ENCODE data around the gene SERPINA3.
A peak's percentile ranks its signal among the peaks of the same experiment; 100 is the strongest.
"Not testable (repeated sequence)": the region's sequence is repeated elsewhere in the genome, so short reads cannot be mapped to it uniquely, and the experiment has no call there.

SERPINA3 gene

GRCh38 chr14:94633121-94633520 is 20.9 kb downstream of the SERPINA3 start:
- no peak for DNase-seq

- DNase-seq = no peak
These were observed 23.0 kb downstream of the SERPINA3 start for GRCh38 chr14:94635154-94635553.

GRCh38 chr14:94636744-94637412 is 24.7 kb downstream of the SERPINA3 start:
- DNase-seq = no peak

- not testable (repeated sequence) for DNase-seq
These were observed 25.6 kb downstream of the SERPINA3 start for GRCh38 chr14:94637814-94638213.

- peak; percentile 22 for DNase-seq
These were observed 26.1 kb downstream of the SERPINA3 start for GRCh38 chr14:94638339-94638738.

- DNase-seq = no peak
These were observed 27.0 kb downstream of the SERPINA3 start for GRCh38 chr14:94638961-94639817.

GRCh38 chr14:94640721-94641631 is 28.8 kb downstream of the SERPINA3 start:
- DNase-seq = no peak

GRCh38 chr14:94641632-94641955 is 29.4 kb downstream of the SERPINA3 start:
- DNase-seq = no peak

- no peak for DNase-seq
These were observed 31.3 kb downstream of the SERPINA3 start for GRCh38 chr14:94643316-94644101.

GRCh38 chr14:94644102-94644535 is 31.9 kb downstream of the SERPINA3 start:
- DNase-seq = no peak

- no peak for DNase-seq
These were observed 33.9 kb downstream of the SERPINA3 start for GRCh38 chr14:94646066-94646465.

- DNase-seq = no peak
These were observed 34.3 kb downstream of the SERPINA3 start for GRCh38 chr14:94646481-94646880.

- no peak for DNase-seq
These were observed 36.6 kb downstream of the SERPINA3 start for GRCh38 chr14:94648801-94649200.

GRCh38 chr14:94649543-94650443 is 37.6 kb downstream of the SERPINA3 start:
- DNase-seq = no peak

GRCh38 chr14:94650444-94650775 is 38.2 kb downstream of the SERPINA3 start:
- no peak for DNase-seq

- DNase-seq = no peak
These were observed 38.9 kb downstream of the SERPINA3 start for GRCh38 chr14:94650806-94651805.

GRCh38 chr14:94653321-94653720 is 41.1 kb downstream of the SERPINA3 start:
- no peak for DNase-seq

- DNase-seq = peak; percentile 39
These were observed 42.1 kb downstream of the SERPINA3 start for GRCh38 chr14:94654071-94654861.
